GM12878 (cell line): ENCODE data around the gene TPCN1. TPM values are rescaled to one million over a fixed set of nuclear protein-coding genes. Genes with fewer than 3 reads are reported as not detected.

Source experiments
- ATAC-seq: fragments of 200-7000 bp; cut with Tn5 transposase; 3 replicates; pipeline ENCODE4 v1.9.1; 2020; ENCODE audit warnings: mild to moderate bottlenecking, moderate library complexity
- BruUV-seq: library from RNA; stranded (reverse); fragments of 400-500 nt; replicated peaks from 2 replicates; lab custom pipeline; 2021; lab: Mats Ljungman, UMichigan
- CTCF ChIA-PET: fragments of 300-600 bp; sonication (Branson Sonifier 250); formaldehyde crosslinking; extraction: SDS; loops from one replicate; lab custom pipeline; 2021; ENCODE audit warnings: inconsistent platforms; lab: Yijun Ruan, JAX
- POLR2A ChIA-PET: fragments of 350-600 bp; formaldehyde crosslinking; extraction: SDS; loops from one replicate; lab custom pipeline; 2021; ENCODE audit warnings: inconsistent platforms; lab: Charles Lee
- RAD21 ChIA-PET: fragments of 300-600 bp; sonication (Branson Sonifier 250); formaldehyde crosslinking; loops from one replicate; lab custom pipeline; 2023; ENCODE audit warnings: antibody characterized with exemption; ENCODE audit not compliant: unreplicated experiment; lab: Charles Lee
- SMC1A ChIA-PET: fragments of 300-600 bp; sonication (Branson Sonifier 250); formaldehyde crosslinking; loops from one replicate; lab custom pipeline; 2023; ENCODE audit not compliant: unreplicated experiment, uncharacterized antibody; lab: Charles Lee
- DNase-seq: peaks from one replicate; pipeline ENCODE4 v3.0.0-alpha.2; 2011; ENCODE audit warnings: low read depth, low spot score
- FAIRE-seq: peaks from 3 replicates; lab custom pipeline; 2011; peaks lifted over from hg19 to GRCh38; lab: Jason Lieb, UNC
- H2AFZ ChIP-seq: 2 replicates; pipeline ENCODE4 v1.6.0; 2011; ENCODE audit warnings: low read depth, low read length, control low read depth; ENCODE audit not compliant: control insufficient read depth
- H3K27ac ChIP-seq: 2 replicates; pipeline ENCODE4 v1.5.1; 2011; ENCODE audit warnings: control low read depth; ENCODE audit not compliant: control insufficient read depth, insufficient read depth
- H3K27me3 ChIP-seq, 2 experiments: replicated peaks in 1 of 2; 2 replicates each; pipeline versions ENCODE4 v1.6.0 to v1.6.1; 2011; ENCODE audit warnings: low read length in 1 of 2; ENCODE audit not compliant: control insufficient read depth in 2 of 2, insufficient read depth in 2 of 2
- H3K36me3 ChIP-seq, 2 experiments: 2 replicates each; pipeline ENCODE4 v1.5.1; 2011; ENCODE audit warnings: low read length in 1 of 2; ENCODE audit not compliant: control insufficient read depth in 2 of 2, insufficient read depth in 2 of 2
- H3K4me1 ChIP-seq: 2 replicates; pipeline ENCODE4 v1.6.1; 2011; ENCODE audit warnings: mild to moderate bottlenecking, low read length, moderate library complexity, mixed read lengths; ENCODE audit not compliant: control insufficient read depth, insufficient read depth
- H3K4me2 ChIP-seq: 2 replicates; pipeline ENCODE4 v1.6.0; 2011; ENCODE audit warnings: control low read depth; ENCODE audit not compliant: control insufficient read depth, insufficient read depth
- H3K4me3 ChIP-seq: fragments of 200-600 bp; sonication (generic); 2 replicates; pipeline ENCODE4 v1.5.1; 2016
- H3K79me2 ChIP-seq: 2 replicates; pipeline ENCODE4 v1.6.0; 2011; ENCODE audit warnings: low read length; ENCODE audit not compliant: control insufficient read depth, insufficient read depth
- H3K9ac ChIP-seq: 2 replicates; pipeline ENCODE4 v1.8.0; 2011; ENCODE audit warnings: low read length, control low read depth, mixed read lengths; ENCODE audit not compliant: control insufficient read depth, insufficient read depth
- H3K9me3 ChIP-seq: replicated peaks from 3 replicates; pipeline ENCODE4 v1.5.1; 2011; ENCODE audit warnings: mild to moderate bottlenecking, low read length; ENCODE audit not compliant: control insufficient read depth, insufficient read depth
- H4K20me1 ChIP-seq: 2 replicates; pipeline ENCODE4 v1.6.0; 2011; ENCODE audit not compliant: control insufficient read depth, insufficient read depth
- BRCA1 ChIP-seq: IDR thresholded peaks from 2 replicates; pipeline ENCODE4 v1.6.1; 2011; ENCODE audit warnings: low read depth, low read length, improper control_type of control experiment
- EZH2 ChIP-seq: IDR thresholded peaks from 2 replicates; pipeline ENCODE4 v1.6.1; 2012; ENCODE audit warnings: low read depth, mild to moderate bottlenecking, control low read depth, inconsistent platforms, low read length, borderline replicate concordance; ENCODE audit not compliant: control insufficient read depth
- HSF1 ChIP-seq: fragments of 150-350 bp; IDR thresholded peaks from 2 replicates; pipeline ENCODE4 v1.6.1; 2014; ENCODE audit warnings: mild to moderate bottlenecking, low read depth, low read length
- RB1 ChIP-seq: fragments of 450-650 bp; formaldehyde crosslinking; IDR thresholded peaks from 2 replicates; pipeline ENCODE4 v1.6.1; 2017; ENCODE audit warnings: mild to moderate bottlenecking, borderline replicate concordance
- WGBS: methylation state at CpG from one replicate; pipeline ENCODE4 v1.1.6; 2016; ENCODE audit warnings: low lambda C conversion rate; ENCODE audit not compliant: insufficient replicate concordance, insufficient coverage; ENCODE audit errors: missing lambda C conversion rate; 5-methylcytosine and 5-hydroxymethylcytosine counted together
- in situ Hi-C: fragments of 300-500 bp; cut with MboI; formaldehyde crosslinking; loops from 9 replicates; pipeline ENCODE4 v1.14.3; 2018; ENCODE audit warnings: mixed read lengths
- intact Hi-C: fragments of 100-400 bp; cut with micrococcal nuclease; formaldehyde crosslinking; loops from one replicate; pipeline ENCODE4 v1.14.2; 2022; ENCODE audit not compliant: unreplicated experiment
- polyA plus RNA-seq, 11 experiments: library from polyadenylated mRNA; depleted of rRNA in 4 of 11; unstranded in 6 of 11; stranded (reverse) in 5 of 11; fragments of >200 nt; fragmentation: Nextera tagmentation in 4 of 11; fragmentation: Illumina TruSeq in 1 of 11; extraction: Ambion mirVana in 4 of 11; extraction: Trizol in 1 of 11; gene quantifications; 1 replicate in 1 of 11; 2 replicates in 10 of 11; pipeline versions ENCODE4 v1.2.1 to v1.2.3, GENCODE V29; 2011 to 2016; ENCODE audit warnings: inconsistent platforms in 2 of 11, missing spikeins in 2 of 11, low read depth in 1 of 11
- total RNA-seq, 4 experiments: library from RNA; depleted of rRNA in 3 of 4; stranded (reverse); fragments of >200 nt in 3 of 4; fragmentation: Illumina TruSeq in 1 of 4; extraction: Trizol in 1 of 4; gene quantifications; 2 replicates each; pipeline versions ENCODE4 v1.2.1 to v1.2.3, GENCODE V29; 2013 to 2021
- TF ChIP-seq, protein P1 (sequence below): fragments of 450-650 bp; formaldehyde crosslinking; IDR thresholded peaks from 2 replicates; pipeline ENCODE4 v1.4.0; 2020; ENCODE audit warnings: mild to moderate bottlenecking, moderate library complexity
- TF ChIP-seq, protein P2 (sequence below): fragments of 450-650 bp; IDR thresholded peaks from 2 replicates; pipeline ENCODE4 v1.6.1; 2016; ENCODE audit warnings: mild to moderate bottlenecking

TPCN1 gene
- total and polyA plus RNA-seq, 10 of the 15 experiments (the other 5 are each of a cell fraction or from before 2014, with no cell fraction given) = 0.79 to 30.9 (median 19.4) TPM

GRCh38 chr12:113320401-113320800, 99.1 kb downstream of the TPCN1 start (continued):
- TF ChIP-seq, protein P1, sequence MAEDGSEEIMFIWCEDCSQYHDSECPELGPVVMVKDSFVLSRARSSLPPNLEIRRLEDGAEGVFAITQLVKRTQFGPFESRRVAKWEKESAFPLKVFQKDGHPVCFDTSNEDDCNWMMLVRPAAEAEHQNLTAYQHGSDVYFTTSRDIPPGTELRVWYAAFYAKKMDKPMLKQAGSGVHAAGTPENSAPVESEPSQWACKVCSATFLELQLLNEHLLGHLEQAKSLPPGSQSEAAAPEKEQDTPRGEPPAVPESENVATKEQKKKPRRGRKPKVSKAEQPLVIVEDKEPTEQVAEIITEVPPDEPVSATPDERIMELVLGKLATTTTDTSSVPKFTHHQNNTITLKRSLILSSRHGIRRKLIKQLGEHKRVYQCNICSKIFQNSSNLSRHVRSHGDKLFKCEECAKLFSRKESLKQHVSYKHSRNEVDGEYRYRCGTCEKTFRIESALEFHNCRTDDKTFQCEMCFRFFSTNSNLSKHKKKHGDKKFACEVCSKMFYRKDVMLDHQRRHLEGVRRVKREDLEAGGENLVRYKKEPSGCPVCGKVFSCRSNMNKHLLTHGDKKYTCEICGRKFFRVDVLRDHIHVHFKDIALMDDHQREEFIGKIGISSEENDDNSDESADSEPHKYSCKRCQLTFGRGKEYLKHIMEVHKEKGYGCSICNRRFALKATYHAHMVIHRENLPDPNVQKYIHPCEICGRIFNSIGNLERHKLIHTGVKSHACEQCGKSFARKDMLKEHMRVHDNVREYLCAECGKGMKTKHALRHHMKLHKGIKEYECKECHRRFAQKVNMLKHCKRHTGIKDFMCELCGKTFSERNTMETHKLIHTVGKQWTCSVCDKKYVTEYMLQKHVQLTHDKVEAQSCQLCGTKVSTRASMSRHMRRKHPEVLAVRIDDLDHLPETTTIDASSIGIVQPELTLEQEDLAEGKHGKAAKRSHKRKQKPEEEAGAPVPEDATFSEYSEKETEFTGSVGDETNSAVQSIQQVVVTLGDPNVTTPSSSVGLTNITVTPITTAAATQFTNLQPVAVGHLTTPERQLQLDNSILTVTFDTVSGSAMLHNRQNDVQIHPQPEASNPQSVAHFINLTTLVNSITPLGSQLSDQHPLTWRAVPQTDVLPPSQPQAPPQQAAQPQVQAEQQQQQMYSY (CRISPR knock-in tag) = no peak

- in situ Hi-C loops = no loop called here
These were observed 101.1 kb downstream of the TPCN1 start for GRCh38 chr12:113322343-113322742.

More at GRCh38 chr12:113322343-113322742, 101.1 kb downstream of the TPCN1 start:
- CTCF ChIA-PET = no interaction called here
- H2AFZ ChIP-seq = no peak overlapping the region
- H3K4me3 ChIP-seq = no peak overlapping the region
- DNase-seq = no peak
- H4K20me1 ChIP-seq = no peaks in the 10 kb centered on the region
- RAD21 ChIA-PET = no interaction called here
- H3K4me2 ChIP-seq = no peak overlapping the region
- peaks cover 16% of the 10 kb centered on the region for H3K4me1 ChIP-seq
- no peaks in the 10 kb centered on the region; a peak in 3 of 4 replicates for H3K36me3 ChIP-seq
- no peak for ATAC-seq
- intact Hi-C loops = no loop called here
- 95% methylated on average over 2 of the region's 2 CpGs for WGBS
- no peak for FAIRE-seq
- H3K9me3 ChIP-seq = no peaks in the 10 kb centered on the region; the same call in 2 of the 3 replicates
- no peak for TF ChIP-seq BRCA1
- no peak for TF ChIP-seq HSF1
- no peak for TF ChIP-seq EZH2
- TF ChIP-seq, protein P2, sequence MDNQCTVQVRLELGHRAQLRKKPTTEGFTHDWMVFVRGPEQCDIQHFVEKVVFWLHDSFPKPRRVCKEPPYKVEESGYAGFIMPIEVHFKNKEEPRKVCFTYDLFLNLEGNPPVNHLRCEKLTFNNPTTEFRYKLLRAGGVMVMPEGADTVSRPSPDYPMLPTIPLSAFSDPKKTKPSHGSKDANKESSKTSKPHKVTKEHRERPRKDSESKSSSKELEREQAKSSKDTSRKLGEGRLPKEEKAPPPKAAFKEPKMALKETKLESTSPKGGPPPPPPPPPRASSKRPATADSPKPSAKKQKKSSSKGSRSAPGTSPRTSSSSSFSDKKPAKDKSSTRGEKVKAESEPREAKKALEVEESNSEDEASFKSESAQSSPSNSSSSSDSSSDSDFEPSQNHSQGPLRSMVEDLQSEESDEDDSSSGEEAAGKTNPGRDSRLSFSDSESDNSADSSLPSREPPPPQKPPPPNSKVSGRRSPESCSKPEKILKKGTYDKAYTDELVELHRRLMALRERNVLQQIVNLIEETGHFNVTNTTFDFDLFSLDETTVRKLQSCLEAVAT = no peak
- no peak for TF ChIP-seq RB1
- H3K27ac ChIP-seq = no peak overlapping the region
- H3K79me2 ChIP-seq = no peaks in the 10 kb centered on the region
- no TSS peak for BruUV-seq
- POLR2A ChIA-PET = no interaction called here
- SMC1A ChIA-PET = no interaction called here
- no peak overlapping the region for H3K9ac ChIP-seq
- no peaks in the 10 kb centered on the region for H3K27me3 ChIP-seq
